IPS DF 4.7 (cell line): ENCODE data around the gene ZCCHC14.

Experiments
- DNase-seq: peaks from one replicate; pipeline ENCODE4 v3.0.0-alpha.2; 2013; ENCODE audit warnings: low spot score; ENCODE audit errors: extremely low read depth

ZCCHC14 gene

DNA sequence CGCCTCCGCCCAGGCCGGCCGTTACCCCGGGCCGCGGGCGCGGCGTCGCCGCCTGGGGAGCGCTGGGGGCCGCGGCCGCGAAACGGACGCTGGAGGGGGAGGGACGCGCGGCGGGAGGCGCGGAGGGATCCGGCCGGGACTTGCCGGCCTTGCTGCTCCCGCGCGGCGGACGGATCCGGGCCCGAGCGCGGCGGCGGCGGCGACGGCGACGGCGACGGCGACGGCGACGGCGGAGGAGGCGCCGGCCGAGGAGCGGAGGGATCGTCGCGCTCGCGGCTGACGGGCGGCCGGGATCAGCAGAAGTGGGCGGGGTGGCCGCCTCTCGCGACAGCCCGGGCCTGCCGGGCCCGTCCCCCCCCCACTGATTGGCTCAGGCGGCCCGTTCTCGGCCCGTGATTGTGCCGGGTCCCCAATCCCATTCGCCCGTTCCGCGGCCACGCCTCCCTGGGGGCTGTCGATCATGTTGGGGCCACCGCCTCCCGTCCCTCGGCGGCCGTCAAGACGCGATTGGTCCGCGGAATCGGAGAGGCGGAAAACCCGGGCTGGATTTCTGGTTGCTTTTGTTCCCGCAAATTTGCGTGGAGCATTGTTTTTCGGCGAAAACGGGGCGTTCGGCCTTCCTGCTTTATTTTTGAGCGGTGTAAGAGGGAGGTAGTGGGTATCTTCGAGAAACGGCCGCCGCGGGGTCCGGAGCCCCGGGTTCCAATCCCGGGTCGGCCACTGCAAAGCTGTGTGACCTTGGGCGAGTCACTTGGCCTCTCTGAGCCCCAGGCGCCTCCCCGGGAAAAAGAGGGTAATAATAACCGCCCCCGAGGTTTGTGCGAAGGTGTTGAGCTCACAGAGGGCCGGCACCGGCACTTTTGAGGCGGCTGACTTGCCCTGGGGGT, at the start of gene ZCCHC14:
ZCCHC14 (minus strand) TSS at position 304 of the 887 bp plus-strand sequence. CDS start 786 bp downstream, outside the sequence.
- DNase-seq, result peak; percentile 74

GRCh38 chr16:87541872-87542234, 49.0 kb upstream of the ZCCHC14 start:
- no peak for DNase-seq

- no peak for DNase-seq
Measured at GRCh38 chr16:87541147-87541871, 48.5 kb upstream of the ZCCHC14 start.

DNA sequence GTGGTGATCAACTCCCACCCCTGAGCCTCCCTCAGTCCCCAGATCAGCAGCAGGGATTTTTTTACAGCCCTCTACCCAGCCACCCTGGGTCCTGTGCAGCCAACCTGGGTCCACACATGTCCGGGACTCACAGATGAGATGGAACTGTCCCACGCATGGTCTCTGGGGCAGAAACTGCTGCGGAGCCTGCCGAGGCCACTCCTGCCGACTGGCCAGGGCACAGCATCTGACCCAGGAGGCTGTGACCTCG, 48.0 kb upstream of the ZCCHC14 start:
- DNase-seq, result no peak

DNA sequence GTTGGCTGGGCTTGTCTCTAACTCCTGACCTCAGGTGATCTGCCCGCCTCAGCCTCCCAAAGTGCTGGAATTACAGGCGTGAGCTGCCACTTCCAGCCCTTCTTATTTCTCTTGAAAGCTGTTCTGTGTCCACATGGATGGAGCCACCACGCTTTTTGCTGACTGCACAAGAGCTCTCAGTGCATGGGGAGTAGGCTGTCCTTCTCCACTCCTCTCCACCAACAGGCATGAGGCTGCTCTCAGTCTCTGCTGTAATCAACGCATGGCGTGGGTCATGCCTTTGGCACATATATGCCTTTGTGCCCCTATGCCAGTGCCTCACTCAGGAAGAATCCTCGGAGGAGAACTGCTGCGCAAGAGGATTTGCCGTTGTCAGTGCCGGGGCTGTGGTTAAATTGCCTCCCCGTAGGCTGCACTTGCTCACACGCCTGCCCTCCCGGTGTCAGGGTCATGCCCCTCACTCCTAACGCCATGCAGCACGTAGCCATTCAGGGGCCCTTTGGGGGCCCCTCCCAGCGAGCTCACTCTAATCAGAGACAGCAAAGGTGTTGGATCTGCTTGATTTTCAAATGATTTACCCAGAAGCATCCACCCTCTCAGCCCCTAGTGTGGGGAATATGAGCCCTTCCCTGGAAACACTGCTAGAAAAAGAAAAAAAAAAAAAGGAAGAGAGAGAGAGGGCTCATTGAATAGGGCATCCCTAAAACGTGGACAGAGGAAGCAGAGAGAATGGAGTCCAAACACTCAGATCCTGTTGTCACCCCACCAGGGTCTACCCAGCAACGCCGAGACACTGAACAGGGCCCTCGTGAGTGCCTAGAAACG, 47.5 kb upstream of the ZCCHC14 start:
- DNase-seq, result no peak

DNA sequence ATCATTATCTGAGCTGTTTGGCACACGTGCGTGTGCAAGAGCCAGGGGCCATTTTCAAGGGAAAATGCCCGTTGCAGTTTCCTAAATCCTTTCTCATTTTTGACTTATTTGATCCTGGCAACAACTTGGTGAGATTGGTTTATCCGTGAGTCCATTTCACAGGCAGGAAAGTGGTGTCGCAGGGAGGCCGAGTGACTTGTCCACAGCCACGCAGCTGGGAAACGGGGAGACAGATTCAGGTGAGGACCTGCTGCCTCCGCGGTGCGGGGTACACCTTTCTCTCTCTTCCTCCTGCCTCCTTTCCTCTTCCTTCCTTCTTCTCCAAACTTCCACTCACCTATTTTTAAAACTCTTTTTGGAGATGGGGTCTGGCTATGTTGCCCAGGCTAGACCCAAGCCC, 46.3 kb upstream of the ZCCHC14 start:
- no peak for DNase-seq

DNA sequence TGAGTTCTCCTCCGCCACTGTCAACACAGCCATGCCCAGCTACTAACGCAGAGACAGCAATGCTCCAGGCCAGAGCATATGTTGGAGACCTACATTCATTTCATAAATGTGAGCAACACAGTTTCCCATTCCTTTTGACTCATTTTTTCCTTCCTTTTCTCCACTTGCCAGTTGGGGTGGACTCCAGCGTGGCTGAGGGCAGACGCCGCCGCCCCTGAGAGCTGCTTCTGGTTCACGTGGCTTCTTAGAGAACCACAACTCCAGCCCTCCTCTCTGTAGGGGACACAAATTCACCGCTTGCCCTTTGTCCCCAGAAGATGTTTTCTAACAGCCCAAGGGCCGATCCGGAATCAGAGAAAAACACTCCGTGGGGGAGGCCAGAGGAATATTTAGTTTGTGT, 45.8 kb upstream of the ZCCHC14 start:
- no peak for DNase-seq

DNA sequence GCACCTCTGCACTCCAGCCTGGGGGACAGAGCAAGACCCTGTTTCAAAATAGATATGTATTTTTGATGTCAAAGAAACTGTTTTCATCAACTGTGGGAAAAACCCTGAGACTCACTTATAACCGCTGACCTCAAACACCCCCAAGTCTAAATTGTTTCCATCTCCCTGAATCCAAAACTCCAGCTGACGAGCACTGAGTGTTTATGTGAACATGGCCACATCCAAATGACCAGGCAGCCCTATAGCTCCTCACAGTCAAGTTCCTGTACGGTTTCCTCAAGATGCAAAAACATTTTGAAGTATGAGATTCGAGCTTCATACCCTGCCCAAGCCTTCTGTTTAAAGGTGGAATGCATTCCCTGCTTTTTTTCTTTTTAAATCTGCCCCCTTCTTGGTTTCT, 45.3 kb upstream of the ZCCHC14 start:
- DNase-seq, result no peak

DNA sequence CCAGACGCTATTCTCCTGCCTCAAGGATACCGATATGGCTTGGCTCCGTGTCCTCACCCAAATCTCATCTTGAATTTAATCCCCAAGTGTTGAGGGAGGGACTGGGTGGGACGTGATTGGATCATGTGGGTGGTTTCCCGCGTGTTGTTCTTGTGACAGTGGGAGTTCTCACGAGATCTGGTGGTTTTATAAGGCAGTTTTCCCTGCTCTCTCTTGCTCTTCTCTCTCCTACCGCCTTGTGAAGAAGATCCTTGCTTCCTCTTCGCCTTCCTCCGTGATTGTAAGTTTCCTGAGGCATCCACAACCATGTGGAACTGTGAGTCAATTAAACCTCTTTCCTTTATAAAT, 43.9 kb upstream of the ZCCHC14 start:
- no peak for DNase-seq

GRCh38 chr16:87535855-87536794, 43.3 kb upstream of the ZCCHC14 start:
- DNase-seq, result peak; percentile 19

- DNase-seq, result no peak
Measured at GRCh38 chr16:87535457-87535854, 42.6 kb upstream of the ZCCHC14 start.

DNA sequence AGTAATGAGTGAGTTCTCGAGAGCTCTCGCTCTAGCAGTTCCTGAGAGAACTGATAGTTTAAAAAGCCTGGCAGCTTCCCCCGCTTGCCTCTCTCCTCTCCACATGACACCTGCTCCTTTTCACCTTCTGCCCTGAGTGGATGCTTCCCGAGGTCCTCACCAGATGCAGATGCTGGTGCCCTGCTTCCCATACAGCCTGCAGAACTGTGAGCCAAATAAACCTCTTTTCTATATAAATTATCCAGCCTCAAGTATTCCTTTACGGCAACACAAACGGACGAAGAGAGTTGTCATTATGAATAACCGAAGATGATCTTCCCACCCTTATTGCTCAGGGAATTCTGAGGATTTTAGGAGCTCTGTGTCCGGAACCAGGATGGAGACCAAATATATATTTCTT, 41.9 kb upstream of the ZCCHC14 start:
- DNase-seq, result no peak

DNA sequence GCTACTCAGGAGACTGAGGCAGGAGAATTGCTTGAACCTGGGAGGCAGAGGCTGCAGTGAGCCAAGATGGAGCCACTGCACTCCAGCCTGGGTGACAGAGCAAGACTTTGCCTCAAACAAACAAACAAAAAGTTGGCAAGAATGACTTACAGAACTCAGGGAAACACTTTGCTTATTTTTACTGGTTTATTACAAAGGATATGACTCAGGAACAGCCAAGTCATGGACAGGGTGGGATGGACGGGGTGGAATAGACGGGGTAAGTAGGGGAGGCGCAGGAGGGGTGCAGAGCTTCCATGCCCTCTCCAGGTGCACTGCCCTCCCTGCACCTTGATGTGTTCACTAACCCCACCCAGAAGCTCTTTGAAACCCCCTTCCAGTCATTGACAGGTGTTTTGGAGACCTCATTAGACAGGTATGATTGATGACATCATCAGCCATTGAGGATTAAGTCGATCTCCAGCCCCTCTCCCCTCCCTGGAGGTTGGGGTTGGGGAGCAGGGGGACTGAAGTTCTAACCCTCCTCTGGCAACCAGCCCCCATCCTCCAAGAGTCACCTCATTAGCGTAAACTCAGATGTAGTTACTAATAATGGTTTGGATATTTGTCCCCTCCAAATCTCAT, 41.3 kb upstream of the ZCCHC14 start:
- no peak for DNase-seq

GRCh38 chr16:87533061-87533460, 40.2 kb upstream of the ZCCHC14 start:
- DNase-seq, result no peak

GRCh38 chr16:87531418-87531817, 38.6 kb upstream of the ZCCHC14 start:
- DNase-seq, result no peak

DNA sequence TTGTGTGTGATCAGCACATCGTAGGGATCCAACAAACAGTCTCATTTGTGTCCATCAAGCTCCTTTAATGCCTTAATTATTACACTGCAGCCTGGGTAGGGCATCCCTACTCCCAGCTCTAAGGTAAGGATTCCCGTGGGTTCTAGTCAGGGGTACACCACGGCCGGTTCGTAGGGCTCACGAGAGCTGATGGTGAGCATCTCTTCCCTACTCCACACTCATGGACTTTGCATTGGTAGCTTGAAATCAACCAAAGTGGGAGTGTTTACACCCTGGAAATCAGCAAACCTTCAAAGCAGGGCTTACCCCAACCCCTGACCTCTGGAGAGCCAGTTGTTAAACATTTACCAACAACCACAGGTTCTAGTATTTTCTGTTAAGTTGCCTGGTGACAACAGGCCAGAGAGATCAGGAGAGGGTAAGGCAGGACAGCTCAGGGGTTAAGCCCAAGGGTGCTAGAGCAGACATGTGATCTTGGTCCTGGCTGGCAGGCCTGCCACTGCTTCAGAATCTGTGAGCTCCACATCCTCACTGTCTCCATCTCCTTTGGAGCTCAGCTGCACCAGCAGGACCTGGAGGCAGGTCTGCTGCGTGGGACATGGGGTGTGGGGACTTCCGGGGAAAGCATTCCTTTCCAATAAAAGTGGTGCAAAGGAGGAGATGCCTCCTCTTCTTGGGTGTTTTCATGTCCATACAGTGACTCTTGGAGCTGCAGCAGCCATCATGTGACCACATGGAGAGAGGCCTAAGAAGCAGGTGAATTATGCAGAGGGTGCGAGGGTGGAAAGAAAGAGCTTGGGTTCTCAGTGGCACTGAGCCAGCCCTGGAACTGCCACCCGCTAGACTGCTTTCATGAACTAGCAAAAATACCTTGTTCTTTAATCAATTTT, 36.1 kb upstream of the ZCCHC14 start:
- DNase-seq, result no peak

DNA sequence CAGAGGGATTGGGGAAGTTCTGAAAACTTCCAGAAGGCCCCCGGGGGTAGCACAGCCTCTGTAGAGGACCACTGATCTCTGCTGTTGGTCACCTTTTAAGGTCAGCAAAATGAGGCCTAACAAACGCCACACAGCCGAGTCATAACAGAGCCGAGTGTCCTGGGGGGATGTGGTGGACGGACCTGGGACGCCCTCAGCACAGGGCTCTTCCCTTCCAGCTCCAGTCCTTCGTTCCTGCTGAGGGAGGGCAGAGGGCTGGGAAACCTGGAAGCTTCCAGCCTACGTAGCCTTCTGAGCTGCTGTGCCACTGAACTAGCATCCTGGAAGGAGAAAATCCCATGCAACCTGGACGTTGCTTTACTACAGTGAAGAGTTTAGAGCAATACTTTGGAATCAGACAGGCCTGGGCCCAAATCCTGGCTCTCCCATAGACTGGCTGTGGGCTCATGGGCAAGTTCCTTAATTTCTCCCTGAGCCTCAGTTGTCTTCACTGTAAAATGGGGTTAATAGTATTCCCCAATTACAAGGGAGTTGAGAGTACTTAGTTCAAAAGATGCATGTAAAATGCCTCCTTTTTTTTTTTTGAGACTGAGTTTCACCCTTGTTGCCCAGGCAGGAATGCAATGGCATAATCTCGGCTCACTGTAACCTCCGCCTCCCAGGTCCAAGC, 34.4 kb upstream of the ZCCHC14 start:
- no peak for DNase-seq

- DNase-seq, result no peak
Measured at GRCh38 chr16:87526238-87526947, 33.6 kb upstream of the ZCCHC14 start.
